ENCODE data around the gene AKAP6.
"Not testable (repeated sequence)": the region's sequence is repeated elsewhere in the genome, so short reads cannot be mapped to it uniquely, and the experiment has no call there.

Gene AKAP6

GRCh38 chr14:32583427-32583826, 254.3 kb downstream of the AKAP6 start:
- DNase-seq (ENCODE audit: low read depth): not testable (repeated sequence)

DNA sequence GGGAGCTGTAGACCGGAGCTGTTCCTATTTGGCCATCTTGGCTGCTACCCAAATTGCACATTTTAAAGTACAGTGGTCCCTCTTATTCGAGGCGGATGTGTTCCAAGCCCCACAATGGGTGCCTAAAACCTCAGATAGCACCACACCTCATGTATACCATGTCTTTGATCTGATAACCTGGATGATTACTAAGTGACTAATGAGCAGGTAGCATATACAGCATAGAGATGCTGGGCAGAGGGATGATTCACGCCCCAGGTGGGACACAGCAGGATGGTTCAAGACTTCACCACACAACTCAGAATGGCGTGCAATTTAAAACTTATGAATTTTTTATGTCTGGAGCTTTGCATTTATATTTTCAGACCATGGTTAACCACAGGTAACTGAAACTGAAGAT, 255.0 kb downstream of the AKAP6 start:
- no peak for DNase-seq (ENCODE audit: low read depth)

- no peak for DNase-seq (ENCODE audit: low read depth)
Observed at GRCh38 chr14:32587461-32587860, 258.4 kb downstream of the AKAP6 start.

DNA sequence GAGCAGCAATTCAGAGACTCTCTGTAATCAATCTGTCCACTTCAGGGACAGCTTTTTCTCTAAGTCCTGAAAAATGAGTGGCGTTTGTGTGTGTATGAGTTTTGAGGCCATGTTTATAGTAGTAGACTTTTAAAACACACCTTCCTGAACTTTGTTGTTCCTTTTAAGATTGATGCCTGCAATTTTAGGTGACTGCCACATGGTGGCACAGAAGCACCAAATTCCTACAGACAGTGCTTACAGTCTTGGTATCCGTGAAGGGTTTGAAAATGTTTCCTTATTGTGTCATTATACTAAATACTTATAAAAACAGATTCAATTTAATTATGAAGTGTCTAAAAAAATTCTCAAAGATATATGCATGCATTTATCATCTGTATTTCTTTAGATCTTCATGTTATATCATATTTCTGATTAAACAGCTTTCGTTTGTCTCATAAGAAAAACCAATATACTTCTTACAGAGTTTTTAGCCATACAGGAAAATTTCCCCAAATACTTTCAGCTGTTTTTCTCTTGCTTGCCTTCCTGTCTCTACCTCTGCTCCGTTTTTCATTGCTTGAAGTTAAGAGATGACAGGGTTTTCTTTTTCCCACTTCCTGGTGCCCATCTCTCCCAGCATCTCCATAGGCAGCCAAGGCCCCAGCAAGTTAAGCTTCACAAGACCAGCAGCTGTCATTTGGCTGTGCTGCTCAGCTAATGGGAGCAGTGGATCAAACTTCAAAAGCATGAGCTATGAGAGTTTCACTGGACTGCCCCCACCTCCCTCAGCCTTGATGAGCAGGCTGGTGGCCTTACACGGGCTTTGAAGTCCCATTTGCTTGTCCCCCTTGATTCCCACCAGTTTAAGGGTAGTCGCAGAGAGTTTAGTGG, 259.6 kb downstream of the AKAP6 start:
- DNase-seq (ENCODE audit: low read depth): no peak

GRCh38 chr14:32590157-32590556, 261.1 kb downstream of the AKAP6 start:
- no peak for DNase-seq (ENCODE audit: low read depth)

DNA sequence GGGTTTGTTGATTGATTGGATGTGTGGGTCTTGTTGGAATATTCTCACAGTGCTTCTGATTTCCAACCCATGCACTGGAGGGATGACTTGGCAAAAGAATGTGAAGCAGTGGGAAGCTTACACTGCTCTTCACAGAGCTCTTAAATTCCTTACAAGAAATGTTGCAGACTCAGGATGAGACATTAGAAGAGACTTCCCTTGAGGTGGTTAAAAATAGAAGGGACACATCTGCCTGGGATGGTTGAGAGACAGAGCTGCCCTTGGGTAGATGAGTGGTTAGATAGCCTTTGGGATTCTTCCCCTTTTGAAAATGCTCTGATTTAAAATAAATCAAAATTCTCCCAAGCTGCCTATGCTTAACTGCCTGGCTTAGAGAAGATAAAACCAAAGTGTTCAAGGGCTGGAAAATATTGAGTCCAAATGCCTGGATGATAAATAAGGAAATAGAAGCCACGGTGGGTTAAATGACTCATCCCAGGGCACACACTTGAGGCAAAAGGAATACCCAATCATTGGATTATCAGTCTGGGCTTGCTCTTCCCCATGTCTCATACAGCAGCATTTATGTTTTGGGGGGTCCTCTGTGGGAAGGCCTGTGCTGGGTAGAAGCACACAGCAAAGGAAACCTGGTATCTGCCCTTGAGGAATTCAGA, 264.3 kb downstream of the AKAP6 start:
- DNase-seq (ENCODE audit: low read depth): no peak

DNA sequence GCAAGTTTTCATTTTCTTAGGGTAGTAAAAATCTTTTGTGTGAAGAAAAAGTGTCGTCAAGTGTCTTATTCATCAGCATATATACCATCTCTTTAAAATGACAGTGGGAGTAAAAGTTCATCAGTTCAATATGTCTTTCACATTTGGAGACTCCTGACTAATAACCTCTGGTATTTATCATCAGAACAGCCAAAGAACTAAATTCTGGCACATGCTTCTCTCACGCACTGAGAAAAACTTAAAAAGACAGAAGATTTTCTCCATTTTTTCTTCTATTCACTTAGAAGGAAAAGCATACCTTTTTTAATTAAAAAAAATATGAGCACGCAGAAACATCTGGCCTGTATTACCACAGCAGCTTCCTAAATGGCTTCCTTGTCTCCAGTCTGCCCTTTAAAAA, 265.7 kb downstream of the AKAP6 start:
- DNase-seq (ENCODE audit: low read depth): no peak

DNA sequence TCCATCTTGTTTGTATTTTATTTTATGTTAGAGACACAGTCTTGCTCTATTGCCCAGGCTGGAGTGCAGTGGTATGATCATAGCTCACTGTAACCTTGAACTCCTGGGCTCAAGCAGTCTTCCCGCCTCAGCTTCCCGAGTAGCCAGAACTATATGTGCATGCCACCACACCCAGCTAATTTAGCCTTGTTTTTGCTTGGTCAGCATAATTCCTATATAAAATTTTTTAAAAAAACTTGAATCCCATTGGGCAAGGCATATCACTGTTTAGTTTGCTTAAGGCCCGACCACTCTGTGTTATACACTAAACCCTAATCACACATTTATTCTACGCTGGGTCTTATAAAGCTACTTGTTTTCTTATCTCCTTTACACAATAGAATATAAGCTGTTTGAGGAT, 266.4 kb downstream of the AKAP6 start:
- no peak for DNase-seq (ENCODE audit: low read depth)

- DNase-seq (ENCODE audit: low read depth): no peak
Observed at GRCh38 chr14:32596390-32596789, 267.3 kb downstream of the AKAP6 start.

GRCh38 chr14:32597771-32598170, 268.7 kb downstream of the AKAP6 start:
- DNase-seq (ENCODE audit: low read depth): no peak

- no peak for DNase-seq (ENCODE audit: low read depth)
Observed at GRCh38 chr14:32601069-32601468, 272.0 kb downstream of the AKAP6 start.

- DNase-seq (ENCODE audit: low read depth): no peak
Observed at GRCh38 chr14:32601906-32602305, 272.8 kb downstream of the AKAP6 start.

DNA sequence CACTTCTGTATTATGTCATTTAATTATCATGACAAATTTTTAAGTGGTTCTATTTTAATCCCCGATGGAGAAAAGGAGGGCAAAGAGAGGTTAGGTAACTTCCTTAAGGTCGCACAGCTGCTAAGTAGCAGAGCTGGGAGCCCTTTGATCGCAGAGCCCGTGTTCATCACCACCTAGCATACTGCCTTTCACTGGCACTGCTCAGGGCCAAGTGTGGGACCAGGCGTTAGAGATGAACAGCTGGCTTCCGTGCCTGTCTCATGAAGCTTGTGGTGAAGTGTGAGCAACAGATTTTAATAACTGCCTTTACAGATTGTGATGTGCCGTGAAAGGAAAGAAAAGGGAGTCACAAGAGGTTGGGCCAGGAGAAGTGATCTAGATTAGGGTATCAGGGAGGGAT, 273.6 kb downstream of the AKAP6 start:
- DNase-seq (ENCODE audit: low read depth): no peak

DNA sequence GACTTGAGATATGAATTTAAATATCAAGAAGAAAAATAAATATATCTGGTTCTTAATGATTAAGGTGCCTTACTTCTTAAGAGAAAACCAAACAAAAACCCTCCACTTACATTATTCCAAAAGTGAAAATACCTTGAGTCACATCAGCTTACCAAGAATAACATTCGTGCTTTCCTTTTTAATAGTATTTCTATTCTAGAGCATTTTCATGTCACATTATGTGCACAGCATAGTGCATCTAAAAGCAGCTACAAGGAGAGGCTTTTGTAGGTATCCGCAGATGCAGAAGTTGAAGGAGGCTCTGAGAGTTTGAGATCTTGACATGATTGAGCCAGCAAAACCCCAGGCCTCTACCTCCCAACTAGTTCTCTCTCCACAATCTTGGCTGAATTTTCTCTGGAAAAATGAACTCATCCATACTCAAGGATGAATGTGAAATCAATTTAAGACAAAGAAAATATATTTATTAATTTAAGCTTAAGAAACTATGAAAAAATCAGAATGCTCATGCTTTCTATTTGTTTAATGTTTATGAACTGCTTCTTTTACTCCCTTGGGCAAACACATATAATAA, 275.0 kb downstream of the AKAP6 start:
- no peak for DNase-seq (ENCODE audit: low read depth)

- DNase-seq (ENCODE audit: low read depth): no peak
Observed at GRCh38 chr14:32606301-32606700, 277.2 kb downstream of the AKAP6 start.

GRCh38 chr14:32607399-32607798, 278.3 kb downstream of the AKAP6 start:
- DNase-seq (ENCODE audit: low read depth): no peak

DNA sequence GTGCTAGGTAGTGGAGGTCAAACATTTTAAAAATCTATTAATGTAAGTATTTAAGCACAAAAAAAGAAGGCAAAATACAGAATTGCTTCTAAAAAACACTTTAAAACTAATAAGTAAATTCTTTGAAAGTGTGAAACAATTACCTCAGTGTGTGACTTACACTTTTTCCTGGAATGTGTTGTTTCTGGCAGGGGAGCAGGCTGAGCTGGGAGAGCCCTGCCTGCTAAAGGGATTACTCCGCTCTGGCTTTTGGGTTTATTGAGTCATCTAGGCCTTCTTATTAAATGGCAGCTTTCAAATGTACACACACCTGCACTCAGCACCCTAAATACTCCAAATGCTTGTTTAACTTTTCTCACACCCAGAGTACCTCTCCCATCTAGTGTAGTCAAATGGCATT, 279.8 kb downstream of the AKAP6 start:
- DNase-seq (ENCODE audit: low read depth): no peak

DNA sequence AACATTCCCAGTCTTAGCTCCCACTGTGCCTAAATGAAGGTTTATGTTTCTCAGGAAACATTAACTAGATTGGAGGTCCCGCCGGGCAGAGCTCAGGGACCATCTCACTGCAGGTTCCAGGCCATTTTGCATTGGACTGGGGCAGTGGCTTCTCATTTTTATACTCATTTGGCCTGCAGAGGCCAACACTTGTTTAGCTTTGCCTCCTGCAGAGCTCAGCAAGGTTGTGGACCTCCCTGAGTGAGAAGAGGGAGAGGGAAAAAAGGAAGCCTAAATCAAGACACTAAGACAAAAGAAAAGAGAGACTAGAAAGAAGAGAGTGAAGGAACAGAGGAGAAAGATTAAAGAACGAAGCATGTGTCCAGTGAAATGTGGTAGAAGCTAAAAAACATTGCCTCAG, 280.3 kb downstream of the AKAP6 start:
- DNase-seq (ENCODE audit: low read depth): no peak

GRCh38 chr14:32611752-32612151, 282.7 kb downstream of the AKAP6 start:
- DNase-seq (ENCODE audit: low read depth): no peak

DNA sequence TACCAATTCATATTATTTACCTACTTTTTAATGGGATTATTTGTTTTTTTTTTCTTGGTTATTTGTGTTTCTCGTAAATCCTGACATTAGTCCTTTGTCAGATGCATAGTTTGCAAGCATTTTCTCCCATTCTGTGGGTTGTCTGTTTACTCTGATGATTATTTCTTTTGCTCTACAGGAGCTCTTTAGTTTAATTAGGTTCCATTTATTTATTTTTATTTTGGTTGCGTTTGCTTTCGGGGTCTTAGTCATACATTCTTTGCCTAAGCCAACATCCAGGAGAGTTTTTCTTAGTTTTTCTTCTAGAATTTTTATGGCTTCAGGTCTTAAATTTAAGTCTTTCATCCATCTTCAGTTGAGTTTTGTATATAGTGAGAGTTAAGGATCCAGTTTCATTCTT, 289.9 kb downstream of the AKAP6 start:
- DNase-seq (ENCODE audit: low read depth): no peak

- no peak for DNase-seq (ENCODE audit: low read depth)
Observed at GRCh38 chr14:32620303-32620702, 291.2 kb downstream of the AKAP6 start.

DNA sequence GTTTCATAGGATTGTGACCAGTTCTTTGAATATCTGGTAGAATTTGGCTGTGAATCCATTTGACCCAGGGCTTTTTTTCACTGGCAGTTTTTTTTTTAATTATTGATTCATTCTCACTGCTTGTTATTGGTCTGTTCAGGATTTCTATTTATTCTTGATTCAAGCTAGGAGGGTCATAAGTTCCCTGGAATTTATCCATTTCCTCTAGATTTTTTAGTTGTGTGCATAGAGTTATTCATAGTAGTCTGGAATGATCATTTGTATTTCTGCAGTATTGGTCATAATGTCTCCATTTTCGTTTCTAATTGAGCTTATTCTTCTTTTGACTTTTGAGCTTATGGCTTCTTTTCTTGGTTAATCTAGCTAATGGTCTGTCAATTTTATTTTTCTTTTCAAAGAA, 291.6 kb downstream of the AKAP6 start:
- DNase-seq (ENCODE audit: low read depth): no peak

GRCh38 chr14:32621585-32621984, 292.5 kb downstream of the AKAP6 start:
- DNase-seq (ENCODE audit: low read depth): no peak

Data from CMK (cell line).